AG04450 (cell line): ENCODE results near the gene FOXM1. TPM values are rescaled to one million over a fixed set of nuclear protein-coding genes. Genes with fewer than 3 reads are reported as not detected.

Source experiments
- CTCF ChIA-PET: fragments of 300-600, 350-600 bp; formaldehyde crosslinking; extraction: SDS; loops from one replicate; lab custom pipeline; 2022; ENCODE audit warnings: antibody characterized with exemption, inconsistent platforms; lab: Charles Lee
- POLR2A ChIA-PET: fragments of 350-600 bp; formaldehyde crosslinking; extraction: SDS; loops from one replicate; lab custom pipeline; 2021; ENCODE audit warnings: antibody characterized with exemption, inconsistent platforms; lab: Yijun Ruan, JAX
- DNase-seq: peaks from one replicate; pipeline ENCODE4 v3.0.0-alpha.2; 2011; ENCODE audit warnings: low read depth, low spot score
- H3K27ac ChIP-seq: one replicate; pipeline ENCODE4 v1.5.1; 2012; ENCODE audit warnings: low read depth, low read length, control low read depth
- H3K27me3 ChIP-seq: one replicate; pipeline ENCODE4 v1.6.0; 2012; ENCODE audit warnings: low read length; ENCODE audit not compliant: control insufficient read depth, insufficient read depth
- H3K4me3 ChIP-seq: 2 replicates; pipeline ENCODE4 v1.5.1; 2011; ENCODE audit warnings: mild to moderate bottlenecking, low read depth, low read length, control low read depth
- H3K9me3 ChIP-seq: 2 replicates; pipeline ENCODE4 v1.5.1; 2012; ENCODE audit warnings: low read length; ENCODE audit not compliant: control insufficient read depth, insufficient read depth
- polyA plus RNA-seq: library from polyadenylated mRNA; depleted of rRNA; stranded (reverse); fragments of >200 nt; gene quantifications from 2 replicates; pipeline ENCODE4 v1.2.3, GENCODE V29; 2011
- TF ChIP-seq, protein P1 (sequence below): IDR thresholded peaks from 2 replicates; pipeline ENCODE4 v1.5.1; 2011; ENCODE audit warnings: low read depth, low read length, control low read depth, inconsistent platforms

FOXM1 gene
- polyA plus RNA-seq, 1 experiment: 10.8 TPM

DNA sequence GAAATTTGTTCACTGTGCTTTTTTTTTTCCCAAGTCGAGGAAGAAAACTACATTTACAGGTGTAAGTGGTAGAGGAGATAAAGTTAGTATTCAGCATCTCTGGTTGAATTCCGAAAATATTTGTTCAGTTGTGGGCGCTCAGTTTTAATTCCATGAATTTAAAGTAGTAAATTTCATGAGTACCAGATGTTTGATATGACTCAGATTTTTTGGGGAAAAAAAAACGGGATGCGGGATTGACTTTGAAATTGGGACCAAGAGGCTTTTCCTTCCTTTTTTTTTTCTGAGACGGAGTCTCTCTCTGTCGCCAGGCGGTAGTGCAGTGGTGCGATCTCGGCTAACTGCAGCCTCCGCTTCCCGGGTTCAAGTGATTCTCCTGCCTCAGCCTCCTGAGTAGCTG, 15.3 kb upstream of the FOXM1 start:
- ChIA-PET POLR2A (interaction anchor here (0.6 to 1.5 kb wide), 2 partner anchors 14 to 58 kb away, joined by 3 to 4 read pairs; no protein-coding TSS in a partner anchor), CTCF (interaction anchor here (0.6 to 0.7 kb wide), 2 partner anchors 79 to 141 kb away, joined by 4 read pairs; no protein-coding TSS in a partner anchor)
- Histone ChIP-seq H3K27me3 (no peaks in the 10 kb centered on the region), H3K4me3 (peak overlapping the region; percentile 97), H3K9me3 (peaks cover 3% of the 10 kb centered on the region; the same call in 1 of the 2 replicates), H3K27ac (no peak overlapping the region)
- DNase-seq: no peak
- TF ChIP-seq, protein P1, sequence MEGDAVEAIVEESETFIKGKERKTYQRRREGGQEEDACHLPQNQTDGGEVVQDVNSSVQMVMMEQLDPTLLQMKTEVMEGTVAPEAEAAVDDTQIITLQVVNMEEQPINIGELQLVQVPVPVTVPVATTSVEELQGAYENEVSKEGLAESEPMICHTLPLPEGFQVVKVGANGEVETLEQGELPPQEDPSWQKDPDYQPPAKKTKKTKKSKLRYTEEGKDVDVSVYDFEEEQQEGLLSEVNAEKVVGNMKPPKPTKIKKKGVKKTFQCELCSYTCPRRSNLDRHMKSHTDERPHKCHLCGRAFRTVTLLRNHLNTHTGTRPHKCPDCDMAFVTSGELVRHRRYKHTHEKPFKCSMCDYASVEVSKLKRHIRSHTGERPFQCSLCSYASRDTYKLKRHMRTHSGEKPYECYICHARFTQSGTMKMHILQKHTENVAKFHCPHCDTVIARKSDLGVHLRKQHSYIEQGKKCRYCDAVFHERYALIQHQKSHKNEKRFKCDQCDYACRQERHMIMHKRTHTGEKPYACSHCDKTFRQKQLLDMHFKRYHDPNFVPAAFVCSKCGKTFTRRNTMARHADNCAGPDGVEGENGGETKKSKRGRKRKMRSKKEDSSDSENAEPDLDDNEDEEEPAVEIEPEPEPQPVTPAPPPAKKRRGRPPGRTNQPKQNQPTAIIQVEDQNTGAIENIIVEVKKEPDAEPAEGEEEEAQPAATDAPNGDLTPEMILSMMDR: no peak

DNA sequence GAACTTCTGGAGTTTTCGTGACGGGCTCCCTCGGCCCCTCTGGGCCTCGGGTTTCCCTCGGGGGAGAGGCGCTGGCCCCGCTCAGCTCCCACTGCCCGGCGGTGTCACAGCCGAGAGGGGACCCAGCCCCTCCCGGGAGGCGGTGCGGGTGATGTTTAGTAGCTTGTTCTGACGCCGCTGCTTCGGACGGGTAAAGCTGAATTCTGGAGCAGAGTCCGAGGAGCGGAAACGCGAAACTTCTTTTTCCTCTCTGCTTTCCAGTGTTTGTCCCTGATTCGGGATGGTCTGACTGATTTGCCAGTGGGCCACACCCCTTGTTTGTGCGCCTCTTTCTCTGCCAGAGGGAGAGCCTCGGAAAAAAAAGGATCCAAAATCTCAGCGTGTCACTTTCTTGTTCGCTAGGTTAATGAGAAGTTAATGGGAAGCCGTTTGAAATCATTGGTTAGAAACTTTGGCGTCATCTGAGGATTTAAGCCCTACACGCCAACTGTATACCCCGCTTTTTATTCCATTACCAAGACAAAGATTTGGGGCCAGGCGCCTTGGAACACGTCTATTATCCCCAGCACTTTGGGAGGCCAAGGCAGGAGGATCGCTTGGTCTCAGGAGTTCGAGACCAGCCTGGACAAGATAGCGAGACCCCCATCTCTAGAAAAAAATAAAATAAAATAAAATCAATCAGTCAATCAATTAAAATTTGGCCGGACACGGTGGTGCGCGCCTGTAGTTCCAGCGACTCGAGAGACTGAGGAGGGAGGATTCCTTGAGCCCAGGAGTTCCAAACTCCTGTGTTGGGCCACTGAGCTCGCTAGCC, 14.5 kb upstream of the FOXM1 start:
- no peak for DNase-seq
- no peaks in the 10 kb centered on the region for H3K27me3 ChIP-seq
- TF ChIP-seq, protein P1: no peak
- peak overlapping the region; percentile 90 for H3K27ac ChIP-seq
- ChIA-PET CTCF (no interaction called here), POLR2A (interaction anchor here (1.5 kb wide), 1 partner anchor 13 kb away, joined by 3 read pairs; no protein-coding TSS in a partner anchor)
- H3K4me3 ChIP-seq: peak overlapping the region; percentile 97
- peaks cover 3% of the 10 kb centered on the region; the same call in 1 of the 2 replicates for H3K9me3 ChIP-seq

DNA sequence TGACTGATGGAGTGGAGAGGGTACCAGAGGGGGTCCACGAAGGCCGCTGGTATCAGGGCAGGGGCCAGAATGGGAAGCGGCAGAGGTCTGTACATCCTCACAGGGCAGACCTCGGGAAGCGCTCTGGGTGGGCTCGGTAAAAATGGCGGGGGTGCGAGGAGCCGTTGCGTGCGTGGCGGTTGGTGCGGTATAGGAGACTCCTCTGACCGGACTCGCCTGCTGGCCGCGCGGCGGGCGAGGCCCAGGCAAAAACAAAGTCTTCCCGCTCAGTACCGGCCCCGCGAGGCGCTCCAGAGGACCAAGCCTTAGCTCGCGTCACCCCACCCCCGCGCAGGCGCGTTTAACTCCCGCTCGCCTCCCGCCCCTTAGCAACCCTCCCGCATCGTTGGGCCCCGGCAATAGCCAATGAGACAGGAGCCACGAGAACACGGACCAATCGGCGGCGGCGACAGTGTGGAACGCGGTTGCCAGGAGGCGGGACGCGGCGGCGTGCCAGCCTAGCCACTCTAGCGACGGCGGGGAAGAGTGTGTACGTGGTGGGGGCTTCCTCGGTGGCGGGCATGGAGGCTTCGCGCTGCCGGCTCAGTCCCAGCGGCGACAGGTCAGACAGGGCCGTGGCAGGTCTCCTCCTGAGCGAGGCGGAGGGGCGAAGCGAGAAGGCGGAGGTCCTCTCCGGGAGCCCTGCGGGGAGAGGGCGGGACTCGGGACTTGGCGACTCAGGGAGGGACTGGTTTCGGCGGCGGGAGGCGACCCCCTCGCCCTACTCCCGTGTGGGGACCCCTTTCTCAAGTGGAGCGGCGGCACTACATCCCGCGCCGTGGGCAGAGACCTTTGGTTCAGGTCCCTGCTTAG, 13.6 kb upstream of the FOXM1 start, which contains the start of gene TULP3:
TULP3 (plus strand) TSS at position 504 of the 852 bp plus-strand sequence; CDS start at position 561, 57 bp downstream.
- H3K27ac ChIP-seq: peak within 1 kb of the TSS; percentile 90
- TF ChIP-seq, protein P1: 0 out of 2 replicates have a peak, but pooled peaks have one; percentile 18
- ChIA-PET POLR2A (interaction anchor here (0.5 to 1.6 kb wide), 3 partner anchors 14 to 199 kb away, joined by 3 to 15 read pairs (median 6); partner anchors contain the start of genes FOXM1 and RHNO1), CTCF (interaction anchor here (0.8 to 0.9 kb wide), 2 partner anchors 12 to 151 kb away, joined by 3 read pairs; no protein-coding TSS in a partner anchor)
- H3K27me3 ChIP-seq: no peaks in the 10 kb centered on the region
- H3K4me3 ChIP-seq: peak within 1 kb of the TSS; percentile 97
- DNase-seq: peak; percentile 93
- peaks cover 3% of the 10 kb centered on the region; the same call in 1 of the 2 replicates for H3K9me3 ChIP-seq

DNA sequence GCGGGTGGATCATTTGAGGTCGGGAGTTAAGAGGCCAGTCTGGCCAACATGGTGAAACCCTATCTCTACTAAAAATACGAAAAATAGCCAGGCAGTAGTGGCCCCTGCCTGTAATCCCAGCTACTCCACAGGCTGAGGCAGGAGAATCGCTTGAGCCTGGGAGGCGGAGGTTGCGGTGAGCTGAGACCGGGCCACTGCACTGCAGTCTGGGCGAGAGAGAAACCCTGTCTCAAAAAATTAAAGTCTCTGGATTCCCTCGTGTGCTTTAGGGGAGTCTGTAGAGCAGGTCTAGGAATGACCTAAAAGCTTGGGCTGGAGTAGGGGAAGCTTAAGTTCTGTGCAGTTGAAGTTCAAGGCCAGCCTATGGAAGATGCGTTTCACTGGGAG, 13.0 kb upstream of the FOXM1 start:
- Histone ChIP-seq H3K9me3 (peaks cover 3% of the 10 kb centered on the region; the same call in 1 of the 2 replicates), H3K27me3 (no peaks in the 10 kb centered on the region), H3K4me3 (peak overlapping the region; percentile 60), H3K27ac (peak overlapping the region; percentile 81)
- DNase-seq: no peak
- ChIA-PET POLR2A (interaction anchor here (0.5 to 1.6 kb wide), 3 partner anchors 13 to 199 kb away, joined by 3 to 15 read pairs (median 6); partner anchors contain the start of genes FOXM1 and RHNO1), CTCF (interaction anchor here (0.8 to 0.9 kb wide), 2 partner anchors 12 to 151 kb away, joined by 3 read pairs; no protein-coding TSS in a partner anchor)
- TF ChIP-seq, protein P1: no peak
